HCT116 (cell line): ENCODE data around the gene KRT83. TPM values are rescaled to one million over a fixed set of nuclear protein-coding genes. Genes with fewer than 3 reads are reported as not detected.

ENCODE experiments used
- ATAC-seq: fragments of 200-7000 bp; cut with Tn5 transposase; 2 replicates; pipeline ENCODE4 v1.9.1; 2020; ENCODE audit warnings: mild to moderate bottlenecking, moderate library complexity
- BruUV-seq: library from RNA; stranded (reverse); fragments of 400-500 nt; replicated peaks from 2 replicates; lab custom pipeline; 2021; lab: Mats Ljungman, UMichigan
- CTCF ChIA-PET: fragments of 300-600 bp; sonication (Branson Sonifier 250); formaldehyde crosslinking; loops from one replicate; lab custom pipeline; 2021; ENCODE audit warnings: antibody characterized with exemption; lab: Charles Lee
- POLR2A ChIA-PET: fragments of 300-600, 350-600 bp; sonication (Branson Sonifier 250); formaldehyde crosslinking; loops from one replicate; lab custom pipeline; 2021; ENCODE audit warnings: antibody characterized with exemption; lab: Charles Lee
- RAD21 ChIA-PET, 2 experiments: fragments of 300-600 bp; sonication (Branson Sonifier 250); formaldehyde crosslinking; loops; one replicate each; lab custom pipeline; 2023; ENCODE audit warnings: low total read pairs in 2 of 2; ENCODE audit not compliant: uncharacterized antibody in 2 of 2, unreplicated experiment in 2 of 2, low non-redundant PET in 1 of 2; lab: Charles Lee
- DNase-seq: peaks from one replicate; pipeline ENCODE4 v3.0.0-alpha.2; 2010; ENCODE audit warnings: low read depth, low spot score
- H2AFZ ChIP-seq: fragments of 200-600 bp; shearing (Covaris generic), sonication (generic); 2 replicates; pipeline ENCODE4 v1.6.1; 2017; ENCODE audit warnings: low read depth, mixed run types, mixed read lengths, antibody characterized with exemption, low read length; ENCODE audit not compliant: poor library complexity, severe bottlenecking
- H3K27ac ChIP-seq: 2 replicates; pipeline ENCODE4 v1.5.1; 2012; ENCODE audit warnings: low read depth, low read length
- H3K27me3 ChIP-seq: fragments of 200-600 bp; sonication (generic); 2 replicates; pipeline ENCODE4 v1.6.1; 2016; ENCODE audit warnings: mixed run types, low read length, mixed read lengths; ENCODE audit not compliant: insufficient read depth
- H3K36me3 ChIP-seq, 2 experiments: fragments of 200-500 bp in 1 of 2; fragments of 200-600 bp in 1 of 2; sonication (Bioruptor generic) in 1 of 2; sonication (generic) in 1 of 2; 2 replicates each; pipeline versions ENCODE4 v1.5.1 to v1.6.1; 2014 to 2016; ENCODE audit warnings: low read length in 2 of 2, inconsistent platforms in 1 of 2, mixed read lengths in 1 of 2, mixed run types in 1 of 2; ENCODE audit not compliant: insufficient read depth in 2 of 2, control insufficient read depth in 1 of 2
- H3K4me1 ChIP-seq, 2 experiments: fragments of 200-600 bp in 1 of 2; sonication (generic) in 1 of 2; 2 replicates each; pipeline versions ENCODE4 v1.5.1 to v1.6.1; 2012 to 2017; ENCODE audit warnings: low read length in 2 of 2, inconsistent platforms in 1 of 2, mild to moderate bottlenecking in 1 of 2, mixed read lengths in 1 of 2, mixed run types in 1 of 2, moderate library complexity in 1 of 2; ENCODE audit not compliant: insufficient read depth in 2 of 2, control insufficient read depth in 1 of 2
- H3K4me2 ChIP-seq: fragments of 200-600 bp; sonication (generic); 2 replicates; pipeline ENCODE4 v1.6.1; 2017; ENCODE audit warnings: mixed run types, low read length, mixed read lengths
- H3K4me3 ChIP-seq, 2 experiments: fragments of 200-600 bp in 1 of 2; sonication (generic) in 1 of 2; replicated peaks in 1 of 2; 2 replicates each; pipeline ENCODE4 v1.5.1; 2011 to 2016; ENCODE audit warnings: low read length in 2 of 2, control low read depth in 1 of 2, low read depth in 1 of 2, mild to moderate bottlenecking in 1 of 2, mixed read lengths in 1 of 2, mixed run types in 1 of 2
- H3K79me2 ChIP-seq: fragments of 200-600 bp; sonication (generic); 2 replicates; pipeline ENCODE4 v1.6.1; 2017; ENCODE audit warnings: mild to moderate bottlenecking, mixed run types, low read length, moderate library complexity, mixed read lengths; ENCODE audit not compliant: insufficient read depth
- H3K9ac ChIP-seq: fragments of 200-600 bp; sonication (generic); 2 replicates; pipeline ENCODE4 v1.6.1; 2016; ENCODE audit warnings: low read length, mixed read lengths
- H3K9me2 ChIP-seq: fragments of 200-600 bp; sonication (generic), shearing (Covaris generic); 2 replicates; pipeline ENCODE4 v1.6.1; 2017; ENCODE audit warnings: mixed run types, mild to moderate bottlenecking, moderate library complexity; ENCODE audit not compliant: insufficient read depth
- H3K9me3 ChIP-seq, 2 experiments: fragments of 200-500 bp in 1 of 2; fragments of 200-600 bp in 1 of 2; sonication (Bioruptor generic) in 1 of 2; sonication (generic) in 1 of 2; 2 replicates each; pipeline ENCODE4 v1.6.1; 2014 to 2017; ENCODE audit warnings: low read length in 2 of 2, mixed read lengths in 2 of 2, inconsistent platforms in 1 of 2, low read depth in 1 of 2, mild to moderate bottlenecking in 1 of 2, mixed run types in 1 of 2, moderate library complexity in 1 of 2; ENCODE audit not compliant: control insufficient read depth in 1 of 2, insufficient read depth in 1 of 2
- H4K20me1 ChIP-seq: fragments of 200-600 bp; sonication (generic), shearing (Covaris generic); 2 replicates; pipeline ENCODE4 v1.6.1; 2017; ENCODE audit warnings: mixed run types, mild to moderate bottlenecking, moderate library complexity; ENCODE audit not compliant: insufficient read depth
- EGR1 ChIP-seq: IDR thresholded peaks from 2 replicates; pipeline ENCODE4 v1.6.1; 2012; ENCODE audit warnings: low read depth
- EZH2 ChIP-seq: fragments of 200-600 bp; sonication (generic); IDR thresholded peaks from 2 replicates; pipeline ENCODE4 v1.6.1; 2017; ENCODE audit warnings: antibody characterized with exemption, mixed run types
- REST ChIP-seq: IDR thresholded peaks from 2 replicates; pipeline ENCODE4 v1.6.1; 2012; ENCODE audit warnings: low read depth
- ZFX ChIP-seq: fragments of 450-650 bp; IDR thresholded peaks from 2 replicates; pipeline ENCODE4 v1.6.1; 2017
- intact Hi-C: fragments of 100-400 bp; cut with micrococcal nuclease; formaldehyde crosslinking; loops from 2 replicates; pipeline ENCODE4 v1.10.0; 2022
- total RNA-seq: library from RNA; stranded (reverse); gene quantifications from one replicate; pipeline ENCODE4 v1.2.1, GENCODE V29; 2021; ENCODE audit not compliant: unreplicated experiment

Gene KRT83
- total RNA-seq, 1 experiment from 2014 or later = not detected

GRCh38 chr12:52332381-52332780 lies 11.2 kb upstream of the KRT83 start (continued):
- no peak for TF ChIP-seq EGR1
- no peak for TF ChIP-seq EZH2
- no peak for TF ChIP-seq REST
- TF ChIP-seq ZFX = no peak

GRCh38 chr12:52331833-52332232 lies 10.6 kb upstream of the KRT83 start:
- Histone ChIP-seq H3K27me3 (no peaks in the 10 kb centered on the region), H3K27ac (no peak overlapping the region), H3K4me2 (no peak overlapping the region), H3K79me2 (no peaks in the 10 kb centered on the region), H4K20me1 (no peaks in the 10 kb centered on the region), H3K9ac (no peak overlapping the region), H3K9me2 (no peaks in the 10 kb centered on the region), H2AFZ (no peak overlapping the region), H3K36me3 (no peaks in the 10 kb centered on the region), H3K9me3 (no peaks in the 10 kb centered on the region), H3K4me1 (peaks cover 0 to 18% of the 10 kb centered on the region in 2 experiments; a peak in 2 of 4 replicates), H3K4me3 (no peak overlapping the region)
- POLR2A ChIA-PET = interaction anchor here (1.2 kb wide), 1 partner anchor 51 kb away, joined by 3 read pairs; no protein-coding TSS in a partner anchor
- CTCF ChIA-PET = interaction anchor here (1.0 to 1.5 kb wide), 2 partner anchors 16 to 547 kb away, joined by 3 read pairs; no protein-coding TSS in a partner anchor
- RAD21 ChIA-PET = no interaction called here
- intact Hi-C loops = no loop called here
- TF ChIP-seq EGR1 = no peak
- TF ChIP-seq ZFX = no peak
- DNase-seq = no peak
- BruUV-seq = no TSS peak
- ATAC-seq = no peak
